HepG2 (cell line): Measurements from ENCODE around the gene SCGB2A2. TPM values are rescaled to one million over a fixed set of nuclear protein-coding genes. Genes with fewer than 3 reads are reported as not detected.

Experiments used
- ASH2L ChIP-seq: fragments of 300-600, 200-600 bp; sonication (generic); IDR thresholded peaks from 2 replicates; pipeline ENCODE4 v1.7.0; 2017; ENCODE audit warnings: low read depth, mild to moderate bottlenecking, moderate library complexity, mixed read lengths, low read length; ENCODE audit not compliant: insufficient read length
- FOXK1 ChIP-seq: sonication (generic); formaldehyde crosslinking; IDR thresholded peaks from 2 replicates; pipeline ENCODE4 v1.4.0; 2020; ENCODE audit warnings: low read depth, missing genetic modification reagents, borderline replicate concordance
- GZF1 ChIP-seq: sonication (generic); formaldehyde crosslinking; IDR thresholded peaks from 2 replicates; pipeline ENCODE4 v1.5.1; 2020; ENCODE audit warnings: mild to moderate bottlenecking, missing genetic modification reagents
- HNF1B ChIP-seq: sonication (generic); formaldehyde crosslinking; IDR thresholded peaks from 2 replicates; pipeline ENCODE4 v1.5.1; 2020; ENCODE audit warnings: mild to moderate bottlenecking, moderate library complexity, missing genetic modification reagents
- HNF4G ChIP-seq, 2 experiments: sonication (generic) in 1 of 2; formaldehyde crosslinking in 1 of 2; IDR thresholded peaks; 2 replicates each; pipeline versions ENCODE4 v1.4.0 to v1.6.1; 2011 to 2020; ENCODE audit warnings: borderline replicate concordance in 2 of 2, low read depth in 2 of 2, mild to moderate bottlenecking in 2 of 2, low read length in 1 of 2, missing genetic modification reagents in 1 of 2, moderate library complexity in 1 of 2
- IRF1 ChIP-seq: sonication (generic); formaldehyde crosslinking; IDR thresholded peaks from 2 replicates; pipeline ENCODE4 v1.4.0; 2020; ENCODE audit warnings: low read depth, mild to moderate bottlenecking, missing genetic modification reagents
- JDP2 ChIP-seq: sonication (generic); formaldehyde crosslinking; IDR thresholded peaks from 2 replicates; pipeline ENCODE4 v1.8.1; 2022; ENCODE audit warnings: missing genetic modification reagents, borderline replicate concordance
- KAT8 ChIP-seq: IDR thresholded peaks from 2 replicates; pipeline ENCODE4 v1.6.1; 2016; ENCODE audit warnings: missing genetic modification reagents, missing compliant biosample characterization
- NCOA2 ChIP-seq: sonication (generic); formaldehyde crosslinking; IDR thresholded peaks from 2 replicates; pipeline ENCODE4 v1.8.0; 2022; ENCODE audit warnings: inconsistent platforms
- PPARG ChIP-seq: conservative IDR thresholded peaks from 2 replicates; pipeline ENCODE4 v1.6.1; 2016; ENCODE audit warnings: missing biosample characterization, missing genetic modification reagents
- SAFB2 ChIP-seq: sonication (generic); formaldehyde crosslinking; IDR thresholded peaks from 2 replicates; pipeline ENCODE4 v1.5.1; 2020; ENCODE audit warnings: missing genetic modification reagents, low read depth, mild to moderate bottlenecking, borderline replicate concordance
- SAP130 ChIP-seq: IDR thresholded peaks from 2 replicates; pipeline ENCODE4 v1.6.1; 2016; ENCODE audit warnings: low read depth
- WIZ ChIP-seq: sonication (generic); formaldehyde crosslinking; IDR thresholded peaks from 2 replicates; pipeline ENCODE4 v1.5.1; 2020; ENCODE audit warnings: mild to moderate bottlenecking, missing genetic modification reagents
- ZBTB7A ChIP-seq: sonication (generic); formaldehyde crosslinking; IDR thresholded peaks from 2 replicates; pipeline ENCODE4 v1.8.0; 2022; ENCODE audit warnings: mild to moderate bottlenecking, missing genetic modification reagents
- ZFP36 ChIP-seq: fragments of 150-350 bp; IDR thresholded peaks from 2 replicates; pipeline ENCODE4 v1.6.1; 2018; ENCODE audit warnings: borderline replicate concordance, low read length, low read depth; ENCODE audit not compliant: partially characterized antibody
- ZFP37 ChIP-seq: sonication (generic); formaldehyde crosslinking; IDR thresholded peaks from 2 replicates; pipeline ENCODE4 v1.4.0; 2020; ENCODE audit warnings: missing genetic modification reagents, borderline replicate concordance
- ZNF598 ChIP-seq: sonication (generic); formaldehyde crosslinking; IDR thresholded peaks from 2 replicates; pipeline ENCODE4 v1.5.1; 2020; ENCODE audit warnings: mild to moderate bottlenecking, missing genetic modification reagents, borderline replicate concordance
- ZNF605 ChIP-seq: sonication (generic); formaldehyde crosslinking; IDR thresholded peaks from 2 replicates; pipeline ENCODE4 v1.8.0; 2022; ENCODE audit warnings: mild to moderate bottlenecking, missing genetic modification reagents
- ZNF709 ChIP-seq: sonication (generic); formaldehyde crosslinking; IDR thresholded peaks from 2 replicates; pipeline ENCODE4 v1.5.0; 2020; ENCODE audit warnings: mild to moderate bottlenecking, missing genetic modification reagents
- ZNF777 ChIP-seq: sonication (generic); formaldehyde crosslinking; IDR thresholded peaks from 2 replicates; pipeline ENCODE4 v1.4.0; 2020; ENCODE audit warnings: missing genetic modification reagents
- ZNF891 ChIP-seq: sonication (generic); formaldehyde crosslinking; IDR thresholded peaks from 2 replicates; pipeline ENCODE4 v1.5.0; 2020; ENCODE audit warnings: mild to moderate bottlenecking, missing genetic modification reagents
- ZSCAN25 ChIP-seq: sonication (generic); formaldehyde crosslinking; IDR thresholded peaks from 2 replicates; pipeline ENCODE4 v1.8.0; 2022; ENCODE audit warnings: mild to moderate bottlenecking, missing genetic modification reagents
- polyA plus RNA-seq, 8 experiments: library from polyadenylated mRNA; depleted of rRNA in 3 of 8; stranded (reverse) in 7 of 8; unstranded in 1 of 8; fragments of >200 nt; fragmentation: Illumina TruSeq in 4 of 8; extraction: Trizol in 4 of 8; gene quantifications; 2 replicates each; pipeline versions ENCODE4 v1.2.1 to v1.2.3, GENCODE V29; 2011 to 2016; ENCODE audit warnings: low read depth in 4 of 8, missing spikeins in 1 of 8, mixed read lengths in 1 of 8; ENCODE audit not compliant: insufficient read depth in 1 of 8
- total RNA-seq, 5 experiments: library from RNA; depleted of rRNA; stranded (reverse); fragments of >200 nt; fragmentation: Illumina TruSeq; extraction: Trizol; gene quantifications; 2 replicates each; pipeline ENCODE4 v1.2.3, GENCODE V29; 2016; ENCODE audit warnings: low read depth in 1 of 5
- TF ChIP-seq, protein P1 (sequence below): sonication (generic); formaldehyde crosslinking; IDR thresholded peaks from 2 replicates; pipeline ENCODE4 v1.5.0; 2020; ENCODE audit warnings: missing genetic modification reagents

Gene SCGB2A2
- total and polyA plus RNA-seq, 2 of the 13 experiments (the other 11 are each of a cell fraction or from before 2014, with no cell fraction given), result 0.12 TPM; not detected in 1

- TF ChIP-seq HNF1B (CRISPR knock-in tag) (peak; percentile 81), ZNF598 (CRISPR knock-in tag) (peak; percentile 86; the same call in 1 of the 2 replicates), GZF1 (CRISPR knock-in tag) (0 out of 2 replicates have a peak, but pooled peaks have one; percentile 41), JDP2 (CRISPR knock-in tag) (no peak), ZFP37 (CRISPR knock-in tag) (0 out of 2 replicates have a peak, but pooled peaks have one; percentile 74), ASH2L (no peak), ZNF605 (CRISPR knock-in tag) (peak; percentile 41; the same call in 1 of the 2 replicates), HNF4G (IDR thresholded peaks at IDR 0.05; ENCODE audit: borderline replicate concordance, low read depth, low read length) (peak; percentile 68), HNF4G (CRISPR knock-in tag; IDR thresholded peaks at IDR 0.05; ENCODE audit: borderline replicate concordance, low read depth) (no peak), ZSCAN25 (CRISPR knock-in tag) (no peak), SAP130 (CRISPR knock-in tag) (peak; percentile 77), NCOA2 (CRISPR knock-in tag) (no peak), IRF1 (no peak), WIZ (CRISPR knock-in tag) (peak; percentile 93), ZNF777 (CRISPR knock-in tag) (0 out of 2 replicates have a peak, but pooled peaks have one; percentile 35), FOXK1 (CRISPR knock-in tag) (peak; percentile 78; the same call in 1 of the 2 replicates), ZNF891 (CRISPR knock-in tag) (peak; percentile 71; the same call in 1 of the 2 replicates), ZFP36 (no peak), KAT8 (CRISPR knock-in tag) (peak; percentile 45; the same call in 1 of the 2 replicates), SAFB2 (no peak), ZNF709 (CRISPR knock-in tag) (peak; percentile 73; the same call in 1 of the 2 replicates), ZBTB7A (CRISPR knock-in tag) (0 out of 2 replicates have a peak, but pooled peaks have one; percentile 61), PPARG (no peak)
- TF ChIP-seq, protein P1, sequence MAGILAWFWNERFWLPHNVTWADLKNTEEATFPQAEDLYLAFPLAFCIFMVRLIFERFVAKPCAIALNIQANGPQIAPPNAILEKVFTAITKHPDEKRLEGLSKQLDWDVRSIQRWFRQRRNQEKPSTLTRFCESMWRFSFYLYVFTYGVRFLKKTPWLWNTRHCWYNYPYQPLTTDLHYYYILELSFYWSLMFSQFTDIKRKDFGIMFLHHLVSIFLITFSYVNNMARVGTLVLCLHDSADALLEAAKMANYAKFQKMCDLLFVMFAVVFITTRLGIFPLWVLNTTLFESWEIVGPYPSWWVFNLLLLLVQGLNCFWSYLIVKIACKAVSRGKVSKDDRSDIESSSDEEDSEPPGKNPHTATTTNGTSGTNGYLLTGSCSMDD, result no peak
These were observed 24.6 kb upstream of the SCGB2A2 start (continued) for GRCh38 chr11:62245271-62245753.
